ENCODE measurements around the gene INPP4B.
A peak's percentile ranks its signal among the peaks of the same experiment; 100 is the strongest.
"Not testable (repeated sequence)": the region's sequence is repeated elsewhere in the genome, so short reads cannot be mapped to it uniquely, and the experiment has no call there.

INPP4B gene

DNA sequence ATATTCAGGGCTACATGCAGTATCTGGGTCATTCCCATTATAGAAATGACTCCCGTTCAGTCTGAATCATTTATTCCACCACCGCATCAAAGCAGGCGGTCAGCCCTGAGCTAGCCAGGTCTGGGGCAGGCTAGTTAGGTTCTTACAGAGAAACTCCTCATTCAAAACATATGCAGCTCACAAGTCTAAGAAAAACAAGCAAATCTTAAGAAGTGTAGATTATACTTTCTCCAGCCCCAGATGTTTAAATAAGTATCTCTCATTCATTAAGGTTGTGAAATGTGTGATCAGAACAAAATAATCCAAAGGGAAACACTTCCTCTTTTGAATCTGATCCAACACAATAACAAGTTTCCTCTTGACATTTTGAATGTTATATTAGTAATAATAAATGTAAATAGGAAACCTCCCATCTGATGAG, 441.9 kb downstream of the INPP4B start:
- no peak for DNase-seq

GRCh38 chr4:142402900-142403299, 443.2 kb downstream of the INPP4B start:
- no peak for DNase-seq

- DNase-seq: no peak
These were observed 443.9 kb downstream of the INPP4B start for GRCh38 chr4:142402156-142402555.

DNA sequence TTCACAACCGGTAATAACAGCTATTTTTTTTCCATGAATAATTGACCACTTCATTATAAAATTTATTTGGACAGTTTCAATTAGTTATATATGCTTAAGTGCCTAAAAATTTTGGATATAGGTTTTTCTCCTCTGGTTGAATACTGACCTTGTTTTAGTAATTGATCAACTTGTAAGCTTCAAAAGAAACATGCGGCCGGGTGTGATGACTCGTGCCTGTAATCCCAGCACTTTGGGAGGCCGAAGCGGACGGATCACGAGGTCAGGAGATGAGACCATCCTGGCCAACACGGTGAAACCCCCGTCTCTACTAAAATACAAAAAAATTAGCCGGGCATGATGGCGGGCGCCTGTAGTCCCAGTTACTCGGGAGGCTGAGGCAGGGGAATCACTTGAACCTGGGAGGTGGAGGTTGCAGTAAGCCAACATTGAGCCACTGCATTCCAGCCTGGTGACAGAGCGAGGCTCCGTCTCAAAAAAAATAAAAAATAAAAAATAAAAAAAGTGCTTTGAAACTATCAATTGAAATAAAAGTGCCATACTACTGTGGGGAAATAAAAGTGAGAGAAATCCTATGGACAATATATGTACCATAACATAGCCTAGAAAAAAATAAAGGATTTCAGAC, 448.6 kb downstream of the INPP4B start:
- not testable (repeated sequence) for DNase-seq

DNA sequence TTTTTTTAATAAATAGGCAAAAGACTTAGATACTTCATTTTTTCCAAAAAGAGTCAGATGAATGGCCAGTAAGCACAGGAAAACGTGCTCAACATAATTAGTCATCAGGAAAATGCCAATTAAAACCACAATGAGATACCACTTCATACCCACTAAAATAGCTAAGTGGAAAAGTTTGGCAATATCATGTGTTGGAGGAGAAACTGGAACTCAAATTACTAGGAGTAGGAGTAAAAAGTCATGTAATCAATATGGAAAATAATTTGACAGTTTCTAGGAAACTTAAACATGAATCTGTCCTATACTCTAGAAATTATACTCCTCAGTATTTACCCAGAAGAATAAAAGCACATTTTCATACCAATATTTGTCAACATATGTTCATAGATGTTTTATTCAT, 449.8 kb downstream of the INPP4B start:
- no peak for DNase-seq

DNA sequence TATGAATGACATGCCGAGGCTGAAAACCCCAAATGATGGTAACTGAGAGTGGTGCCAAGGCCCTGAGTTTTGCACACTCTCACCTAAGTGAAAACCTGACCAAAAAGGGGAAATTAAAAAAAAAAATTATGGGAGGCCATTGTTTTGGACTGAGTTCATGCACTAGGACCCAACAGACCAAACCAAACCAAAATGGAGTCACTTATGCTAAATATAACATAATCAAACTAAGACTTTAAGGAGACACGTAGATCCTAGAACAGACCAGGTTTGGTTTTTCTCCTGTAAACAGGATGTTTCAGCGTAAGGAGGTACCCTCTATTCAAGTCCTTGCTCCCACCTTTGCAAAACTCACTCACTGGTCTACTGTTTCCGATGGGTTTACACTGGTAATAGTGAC, 453.0 kb downstream of the INPP4B start:
- DNase-seq: no peak

- no peak for DNase-seq
These were observed 459.2 kb downstream of the INPP4B start for GRCh38 chr4:142386856-142387255.

DNA sequence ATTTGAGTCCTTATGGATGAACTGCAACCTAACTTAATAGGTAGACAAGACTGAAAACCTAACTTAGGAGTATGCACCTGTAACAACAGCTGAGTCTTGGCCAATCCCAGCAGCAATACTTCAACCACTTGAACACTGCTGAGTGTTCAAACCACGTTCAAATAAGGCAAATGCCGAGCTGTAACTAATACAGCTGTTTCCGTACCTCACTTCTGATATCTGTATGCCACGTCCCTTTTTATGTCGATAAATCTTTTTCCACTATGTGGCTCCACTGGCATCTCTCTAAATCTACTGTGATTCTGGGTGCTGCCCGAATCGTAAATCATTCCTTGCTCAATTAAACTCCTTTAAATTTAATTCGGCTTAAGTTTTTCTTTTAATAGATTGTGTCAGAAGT, 459.7 kb downstream of the INPP4B start:
- no peak for DNase-seq

DNA sequence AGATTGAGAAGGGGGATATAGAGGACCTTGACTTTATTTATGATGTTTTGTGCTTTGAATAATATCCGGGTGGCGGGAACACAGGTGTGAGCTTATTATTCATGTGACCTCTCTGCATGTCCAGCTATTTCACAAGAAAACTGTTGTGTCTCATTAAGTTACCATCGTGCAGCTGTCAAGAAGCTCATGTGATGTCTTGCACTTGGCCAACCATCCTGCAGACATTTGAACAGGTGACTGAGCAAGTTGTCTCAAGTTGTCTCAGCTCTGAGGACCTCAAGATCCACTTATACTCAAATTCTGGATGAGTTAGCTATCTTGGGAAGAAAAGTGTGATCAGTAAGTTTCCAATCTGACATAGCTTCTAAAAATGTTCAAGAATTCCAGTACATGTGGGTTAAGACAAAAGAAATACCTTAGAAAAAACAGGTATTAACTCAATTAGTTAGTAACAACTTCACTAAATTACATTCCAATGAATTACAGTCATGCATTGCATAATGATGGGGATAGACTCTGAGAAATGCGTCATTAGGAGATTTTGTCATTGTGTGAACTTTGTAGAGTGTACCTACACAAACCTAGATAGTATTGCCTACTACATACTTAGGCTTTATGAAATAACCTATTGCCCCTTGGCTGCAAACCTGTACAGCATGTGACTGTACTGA, 462.2 kb downstream of the INPP4B start:
- DNase-seq: no peak

GRCh38 chr4:142383354-142383753, 462.7 kb downstream of the INPP4B start:
- DNase-seq: no peak

- DNase-seq: no peak
These were observed 466.0 kb downstream of the INPP4B start for GRCh38 chr4:142380052-142380602.

- DNase-seq: no peak
These were observed 466.6 kb downstream of the INPP4B start for GRCh38 chr4:142379277-142380051.

DNA sequence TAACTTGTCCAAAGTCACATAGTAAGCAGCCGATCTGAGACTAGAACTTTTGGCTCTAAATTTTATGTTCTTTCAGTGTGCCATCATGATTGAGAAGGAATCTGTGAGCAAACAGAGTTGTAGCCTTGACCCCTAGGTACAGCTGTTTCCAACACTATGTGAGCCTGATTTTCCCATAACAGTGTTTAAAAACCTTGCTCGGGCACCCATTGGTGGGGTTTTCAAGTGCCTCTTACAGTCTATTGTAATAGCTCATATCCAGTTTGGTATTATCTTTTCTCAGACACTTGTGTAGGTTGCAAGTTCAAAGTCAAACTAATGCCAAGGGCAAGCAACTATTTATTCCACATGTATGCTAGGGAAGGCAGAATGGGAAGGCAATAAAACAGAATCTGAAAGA, 467.9 kb downstream of the INPP4B start:
- DNase-seq: no peak

GRCh38 chr4:142377342-142378091, 468.6 kb downstream of the INPP4B start:
- no peak for DNase-seq

DNA sequence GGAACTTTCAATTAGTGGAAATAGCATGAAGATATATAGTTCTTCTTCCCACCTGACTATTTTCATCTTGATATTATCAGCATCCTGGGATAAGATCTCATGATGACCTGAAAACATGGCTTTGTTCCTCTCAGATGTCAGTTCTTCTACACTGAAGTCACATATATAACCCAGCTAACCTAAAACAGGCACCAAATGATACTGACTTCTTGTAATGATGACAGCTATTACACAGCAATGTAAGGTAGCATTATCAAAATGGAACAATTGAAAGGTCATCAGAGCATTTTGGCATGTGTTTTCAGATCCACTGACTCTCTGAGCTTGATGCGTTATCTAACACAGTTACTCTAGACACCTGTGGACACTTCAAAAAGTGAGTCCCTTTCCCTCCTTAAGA, 469.9 kb downstream of the INPP4B start:
- DNase-seq: no peak

GRCh38 chr4:142373610-142374009, 472.5 kb downstream of the INPP4B start:
- no peak for DNase-seq

- DNase-seq: no peak
These were observed 473.4 kb downstream of the INPP4B start for GRCh38 chr4:142372530-142373260.

DNA sequence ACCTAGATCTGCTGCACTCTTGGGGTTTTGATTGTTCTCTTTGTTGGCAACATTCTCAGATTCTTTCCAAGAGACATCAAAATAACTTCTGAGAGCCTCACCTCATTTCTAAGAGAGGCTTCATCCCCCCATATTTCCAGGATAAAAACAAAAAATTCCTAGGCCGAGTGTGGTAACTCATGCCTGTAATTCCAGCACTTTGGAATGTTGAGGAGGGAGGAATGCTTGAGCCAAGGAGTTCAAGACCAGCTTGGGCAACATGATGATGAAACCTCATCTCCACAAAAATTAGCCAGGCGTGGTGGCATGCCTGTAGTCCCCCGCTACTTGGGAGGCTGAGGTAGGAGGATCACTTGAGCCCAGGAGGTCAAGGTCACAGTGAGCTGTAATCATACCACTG, 477.0 kb downstream of the INPP4B start:
- no peak for DNase-seq

DNA sequence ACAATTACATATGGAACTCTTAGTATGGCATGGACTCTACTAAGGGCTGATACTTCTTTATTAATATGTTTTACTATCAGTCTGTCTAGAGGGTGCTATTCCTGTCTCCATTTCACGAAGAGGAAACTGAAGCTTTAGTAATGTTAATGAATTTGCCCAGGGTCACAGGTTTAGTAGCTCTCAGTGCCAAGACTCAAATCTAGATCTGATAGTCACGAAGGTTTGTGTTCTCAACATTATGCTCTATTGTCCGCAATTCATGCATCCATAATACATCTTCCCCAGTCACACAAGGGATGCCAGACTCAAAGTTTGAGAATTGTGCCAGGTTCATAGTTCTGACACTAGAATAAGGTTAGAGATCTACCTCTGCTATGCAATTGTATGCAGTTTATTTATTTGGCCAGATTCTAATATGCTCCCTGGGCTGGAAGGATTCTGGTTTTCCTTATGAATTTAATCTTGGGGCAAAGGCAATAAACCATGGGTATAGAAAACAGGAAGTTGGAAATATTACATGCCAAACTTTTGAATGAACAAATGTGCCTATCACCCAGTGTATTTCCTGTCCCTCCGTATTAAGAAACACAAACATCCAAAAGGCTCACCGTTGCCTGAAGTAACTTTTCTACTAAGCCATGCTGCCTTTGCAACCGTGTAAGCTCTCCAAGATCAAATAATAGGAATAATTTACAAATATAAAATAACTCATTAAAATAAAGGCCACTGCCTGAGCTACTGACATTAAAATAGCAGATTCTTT, 478.5 kb downstream of the INPP4B start:
- no peak for DNase-seq

DNA sequence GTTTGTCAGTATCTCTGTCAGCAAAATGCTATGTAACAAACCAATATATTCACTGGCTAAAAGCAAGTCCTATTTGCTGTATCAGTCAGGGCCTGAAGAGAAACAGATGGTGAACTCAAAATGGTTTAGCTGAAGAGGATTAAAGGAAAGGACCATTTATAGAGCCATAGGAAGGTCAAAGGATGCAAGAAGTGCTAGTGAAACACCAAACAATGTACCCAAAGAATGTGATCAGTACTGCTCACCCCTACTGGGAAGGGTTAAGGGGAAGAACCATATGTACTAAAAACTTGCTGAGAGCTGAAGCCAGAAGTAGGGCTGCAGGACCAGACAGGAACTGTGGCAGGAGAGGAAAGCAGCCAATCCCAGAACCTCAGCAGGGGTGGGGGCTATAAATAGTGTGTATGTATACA, 479.3 kb downstream of the INPP4B start:
- DNase-seq: peak; percentile 91

DNA sequence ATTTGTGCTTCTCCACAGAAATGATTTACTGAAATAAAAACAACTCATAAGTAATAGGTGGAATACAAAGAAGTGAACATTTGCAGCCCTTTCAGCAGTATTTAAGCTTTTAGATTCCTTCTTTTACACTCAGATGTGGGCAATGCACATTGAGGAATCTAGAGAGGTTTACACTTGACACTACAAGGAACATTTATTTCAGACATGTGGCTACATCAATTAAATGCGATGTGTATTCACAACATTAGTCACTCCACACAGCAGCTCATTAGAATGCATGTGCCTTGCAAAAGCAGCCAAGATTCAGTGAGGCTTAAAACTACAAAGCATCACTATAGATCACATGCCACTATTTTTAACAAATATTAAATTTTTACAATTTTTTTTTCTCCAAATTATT, 480.7 kb downstream of the INPP4B start:
- DNase-seq: no peak

DNA sequence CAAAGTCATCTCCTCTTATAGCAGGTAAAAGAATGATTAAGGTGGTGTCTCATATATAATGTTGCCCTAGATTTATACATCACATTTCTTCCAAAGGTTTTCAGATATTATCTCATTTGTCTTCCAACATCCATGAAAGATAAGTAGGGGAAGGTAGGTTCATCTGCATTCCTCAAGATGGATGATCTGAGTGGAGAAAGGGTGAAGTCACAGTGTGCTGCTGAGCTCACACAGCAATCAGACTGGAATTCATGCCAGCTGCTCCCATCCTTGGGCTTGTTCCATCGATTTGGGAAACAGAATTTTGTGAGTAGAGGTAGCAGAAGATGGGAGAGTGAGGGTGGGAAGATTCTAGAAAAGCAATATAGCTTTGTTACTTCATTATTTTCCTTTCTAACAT, 482.4 kb downstream of the INPP4B start:
- no peak for DNase-seq
